OCI-LY7 (cell line): Measurements from ENCODE around the gene NAP1L4.

Source experiments
- CTCF ChIP-seq: fragments of 200-600 bp; sonication (generic); conservative IDR thresholded peaks from 2 replicates; pipeline ENCODE4 v1.5.1; 2014; ENCODE audit warnings: mild to moderate bottlenecking, antibody characterized with exemption, low read length, moderate library complexity, mixed read lengths
- EZH2phosphoT487 ChIP-seq: fragments of 200-600 bp; sonication (generic); IDR thresholded peaks from 2 replicates; pipeline ENCODE4 v1.6.1; 2018; ENCODE audit warnings: low read depth, borderline replicate concordance, mild to moderate bottlenecking, mixed run types, antibody characterized with exemption, low read length, moderate library complexity, mixed read lengths

- TF ChIP-seq CTCF (no peak), EZH2phosphoT487 (no peak)
Measured at GRCh38 chr11:2944530-2944929, 47.6 kb downstream of the NAP1L4 start.
